ENCODE measurements around the gene DCUN1D3. TPM values are rescaled to one million over a fixed set of nuclear protein-coding genes. Genes with fewer than 3 reads are reported as not detected.
"Not testable (repeated sequence)": the region's sequence is repeated elsewhere in the genome, so short reads cannot be mapped to it uniquely, and the experiment has no call there.

Gene DCUN1D3
- total and polyA plus RNA-seq, 8 donors = 1.4 to 25.7 (median 7.7) TPM

- intact Hi-C loops (cut with DNase I; ENCODE audit: low total_unique reads) = no loop called here
- Histone ChIP-seq H3K9me3 (no peaks in the 10 kb centered on the region), H3K4me3 (no peak overlapping the region), H3K27ac (no peak overlapping the region), H3K27me3 (no peaks in the 10 kb centered on the region), H3K4me1 (peaks cover 0 to 10% (median 0%) of the 10 kb centered on the region in 4 donors), H3K36me3 (no peaks in the 10 kb centered on the region)
- DNase-seq = no peak
- no peak for TF ChIP-seq CTCF (IDR thresholded peaks at IDR 0.05)
These were observed 33.4 kb upstream of the DCUN1D3 start for GRCh38 chr16:20933589-20933988.

- no peak overlapping the region for H3K4me3 ChIP-seq
- no peak for DNase-seq
- peak overlapping the region in 2 of 5 donors; percentile 28 to 70 for H3K27ac ChIP-seq
- TF ChIP-seq EP300 (IDR thresholded peaks at IDR 0.05) (no peak), CTCF (IDR thresholded peaks at IDR 0.05) (no peak), POLR2A (IDR thresholded peaks at IDR 0.05) (no peak), POLR2AphosphoS5 (IDR thresholded peaks at IDR 0.05) (no peak)
- H3K36me3 ChIP-seq = no peaks in the 10 kb centered on the region
- 84 to 98% (median 89%) methylated on average over 5 of the region's 5 CpGs for WGBS, 5 donors
- H3K9me3 ChIP-seq = no peaks in the 10 kb centered on the region
- H3K4me1 ChIP-seq = peaks cover 0 to 10% (median 0%) of the 10 kb centered on the region in 4 donors
- no peaks in the 10 kb centered on the region for H3K27me3 ChIP-seq
- intact Hi-C loops (cut with DNase I; ENCODE audit: low total_unique reads) = no loop called here
These were observed 31.0 kb upstream of the DCUN1D3 start for GRCh38 chr16:20931066-20931600.

- peak overlapping the region in 3 of 5 donors; percentile 5 to 70 (median 28) for H3K27ac ChIP-seq
- intact Hi-C loops (cut with DNase I; ENCODE audit: low total_unique reads) = no loop called here
- no peak for DNase-seq
- TF ChIP-seq CTCF (IDR thresholded peaks at IDR 0.05) (no peak), EP300 (IDR thresholded peaks at IDR 0.05) (no peak), POLR2AphosphoS5 (IDR thresholded peaks at IDR 0.05) (no peak), POLR2A (IDR thresholded peaks at IDR 0.05) (no peak)
- H3K4me1 ChIP-seq = peaks cover 0 to 10% (median 0%) of the 10 kb centered on the region in 4 donors
- no peaks in the 10 kb centered on the region for H3K9me3 ChIP-seq
- no peak overlapping the region for H3K4me3 ChIP-seq
- WGBS, 5 donors = 88 to 94% (median 90%) methylated on average over 1 of the region's 1 CpG
- no peaks in the 10 kb centered on the region for H3K27me3 ChIP-seq
- H3K36me3 ChIP-seq = peaks cover 0 to 7% (median 6%) of the 10 kb centered on the region in 4 donors
These were observed 30.2 kb upstream of the DCUN1D3 start for GRCh38 chr16:20930365-20930690.

GRCh38 chr16:20929676-20930364, 29.7 kb upstream of the DCUN1D3 start:
- H3K4me3 ChIP-seq; H3K27me3 ChIP-seq; H3K9me3 ChIP-seq; intact Hi-C loops (cut with DNase I; ENCODE audit: low total_unique reads); H3K4me1 ChIP-seq: not testable (repeated sequence)
- WGBS, 5 donors = 64 to 89% (median 78%) methylated on average over 10 of the region's 10 CpGs
- DNase-seq = peak in 1 of 2 donors; percentile 37
- peak in 1 of 3 donors; percentile 14 for TF ChIP-seq POLR2AphosphoS5 (IDR thresholded peaks at IDR 0.05)
- H3K27ac ChIP-seq = peak overlapping the region in 3 of 5 donors; percentile 5 to 70 (median 28)
- H3K36me3 ChIP-seq = peaks cover 0 to 12% (median 11%) of the 10 kb centered on the region in 4 donors

- Histone ChIP-seq H3K27ac (peak overlapping the region in 1 of 5 donors; percentile 70), H3K4me3 (no peak overlapping the region), H3K9me3 (no peaks in the 10 kb centered on the region), H3K4me1 (peaks cover 0 to 10% (median 0%) of the 10 kb centered on the region in 4 donors), H3K27me3 (no peaks in the 10 kb centered on the region), H3K36me3 (peaks cover 0 to 21% (median 20%) of the 10 kb centered on the region in 4 donors)
- 72 to 88% (median 77%) methylated on average over 4 to 5 of the region's 5 CpGs for WGBS, 5 donors
- intact Hi-C loops (cut with DNase I; ENCODE audit: low total_unique reads) = no loop called here
- no peak for TF ChIP-seq POLR2A (IDR thresholded peaks at IDR 0.05)
- TF ChIP-seq CTCF (IDR thresholded peaks at IDR 0.05) = no peak
- TF ChIP-seq EP300 (IDR thresholded peaks at IDR 0.05) = no peak
- no peak for TF ChIP-seq POLR2AphosphoS5 (IDR thresholded peaks at IDR 0.05)
- peak in 1 of 2 donors; percentile 36 for DNase-seq
These were observed 28.7 kb upstream of the DCUN1D3 start for GRCh38 chr16:20928774-20929411.
